HG03520 (cell line): ENCODE measurements around the gene PLSCR3.

Experiments used
- ATAC-seq: cut with Tn5 transposase; IDR thresholded peaks from one replicate; pipeline ENCODE4 v1.9.1; 2021; ENCODE audit warnings: mild to moderate bottlenecking, moderate library complexity; ENCODE audit not compliant: unreplicated experiment

PLSCR3 gene

GRCh38 chr17:7426896-7427489 lies 32.7 kb upstream of the PLSCR3 start:
- ATAC-seq: no peak

DNA sequence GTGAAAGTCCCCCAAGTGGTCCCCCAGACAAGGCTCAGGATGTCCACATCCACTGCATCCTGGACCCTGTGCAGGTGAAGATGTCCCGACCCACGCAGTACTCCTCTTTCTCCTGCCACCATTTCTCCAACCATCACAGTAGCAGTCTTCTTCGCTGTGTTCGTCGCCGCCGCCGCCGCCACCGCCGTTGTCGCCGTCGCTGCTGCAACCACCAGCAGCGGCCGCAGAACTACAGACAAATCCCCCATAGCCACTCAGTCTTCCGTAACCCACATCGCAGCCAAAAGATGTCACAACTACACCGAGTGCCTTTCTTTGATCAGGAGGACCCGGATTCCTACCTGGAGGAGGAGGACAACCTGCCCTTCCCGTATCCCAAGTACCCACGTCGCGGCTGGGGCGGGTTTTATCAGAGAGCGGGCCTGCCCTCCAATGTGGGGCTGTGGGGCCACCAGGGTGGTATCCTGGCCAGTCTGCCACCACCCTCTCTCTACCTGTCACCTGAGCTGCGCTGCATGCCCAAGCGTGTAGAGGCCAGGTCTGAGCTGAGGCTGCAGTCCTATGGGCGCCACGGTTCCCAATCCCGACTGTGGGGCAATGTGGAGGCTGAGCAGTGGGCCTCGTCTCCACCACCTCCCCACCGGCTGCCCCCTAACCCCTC lies 32.0 kb upstream of the PLSCR3 start:
- ATAC-seq: no peak

DNA sequence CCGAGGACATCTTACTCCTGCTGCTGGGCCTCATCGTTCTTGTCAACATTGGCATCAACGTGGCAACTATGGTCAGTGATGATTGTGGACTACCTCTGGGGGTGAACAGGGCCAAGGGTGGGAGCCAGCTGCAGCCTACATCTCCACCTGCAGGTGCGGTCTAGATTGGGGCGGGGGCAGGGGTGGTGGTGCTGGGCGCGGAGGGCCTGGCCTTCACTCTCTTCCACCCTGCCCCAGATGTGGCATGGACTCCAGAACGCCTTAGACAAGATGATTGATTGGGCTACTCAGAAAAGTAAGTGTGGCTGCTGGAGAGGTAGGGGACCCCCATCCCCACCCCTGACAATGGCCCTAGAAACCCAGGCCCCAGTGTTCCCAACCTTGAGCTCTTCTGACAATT lies 31.4 kb upstream of the PLSCR3 start:
- no peak for ATAC-seq

DNA sequence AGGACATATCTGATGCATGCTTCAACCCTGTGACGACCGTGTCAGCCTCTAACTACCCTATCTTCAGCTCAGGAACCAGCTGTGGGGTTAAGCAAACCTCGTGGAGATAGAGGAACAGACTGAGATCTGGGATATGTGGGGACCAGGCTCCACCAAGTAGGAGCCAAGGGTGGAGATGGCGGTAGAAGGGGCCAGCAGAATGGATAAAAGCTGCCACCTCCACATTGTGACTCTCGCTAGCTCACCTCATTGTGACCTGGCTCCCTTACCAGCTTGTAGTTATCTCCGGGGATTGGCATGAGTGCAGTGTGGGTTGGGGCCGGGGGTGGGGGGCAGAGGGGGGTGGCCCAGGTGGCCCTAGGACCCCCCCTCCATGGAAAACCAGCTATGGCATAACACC lies 31.0 kb upstream of the PLSCR3 start, which contains the start of gene SPEM2:
TSS of gene SPEM2 (plus strand) at position 301 of the 400 bp plus-strand sequence. CDS start at position 374, 73 bp downstream.
- no peak for ATAC-seq

GRCh38 chr17:7423679-7424078 lies 29.4 kb upstream of the PLSCR3 start:
- no peak for ATAC-seq

GRCh38 chr17:7421186-7421585 lies 26.9 kb upstream of the PLSCR3 start:
- ATAC-seq: no peak

DNA sequence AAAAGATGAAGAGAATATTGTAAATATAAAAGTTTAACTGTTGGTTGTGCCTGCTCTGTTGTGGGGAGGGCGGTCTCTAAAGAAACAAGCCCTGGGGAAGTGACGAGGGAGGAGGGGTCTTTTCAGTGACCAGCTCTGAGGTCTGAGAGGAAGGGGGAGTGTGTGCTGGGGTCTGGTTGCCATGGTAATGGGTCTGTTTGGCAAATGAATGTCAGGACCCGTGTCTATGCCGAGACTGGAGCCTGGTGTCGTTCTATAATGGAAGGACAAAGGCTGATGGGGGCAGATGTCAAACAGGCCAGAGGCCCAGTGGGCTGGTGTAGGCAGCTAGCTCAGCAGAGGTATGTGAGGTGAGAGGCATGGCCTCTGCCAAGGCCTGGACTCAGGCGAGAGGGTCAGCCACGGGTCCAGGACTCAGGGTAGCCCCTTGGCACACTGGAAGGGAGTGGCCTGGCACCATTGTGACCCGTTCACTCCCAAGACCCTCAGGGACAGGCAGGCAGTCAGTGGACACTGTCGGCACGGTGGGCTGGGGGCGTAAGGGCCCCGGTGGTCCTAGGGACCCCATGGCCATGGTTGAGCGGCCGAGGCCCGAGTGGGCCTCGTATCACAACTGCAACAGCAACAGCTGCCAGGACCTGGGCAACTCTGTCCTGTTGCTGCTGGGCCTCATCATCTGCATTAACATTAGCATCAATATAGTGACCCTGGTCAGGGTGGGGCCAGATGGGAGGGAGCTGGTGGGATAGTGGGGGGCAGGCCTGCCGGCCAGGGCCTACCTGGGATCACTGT lies 25.7 kb upstream of the PLSCR3 start, which contains the start of gene SPEM1:
TSS of gene SPEM1 (plus strand) at position 506 of the 792 bp plus-strand sequence. CDS start at position 567, 61 bp downstream.
- ATAC-seq: no peak

DNA sequence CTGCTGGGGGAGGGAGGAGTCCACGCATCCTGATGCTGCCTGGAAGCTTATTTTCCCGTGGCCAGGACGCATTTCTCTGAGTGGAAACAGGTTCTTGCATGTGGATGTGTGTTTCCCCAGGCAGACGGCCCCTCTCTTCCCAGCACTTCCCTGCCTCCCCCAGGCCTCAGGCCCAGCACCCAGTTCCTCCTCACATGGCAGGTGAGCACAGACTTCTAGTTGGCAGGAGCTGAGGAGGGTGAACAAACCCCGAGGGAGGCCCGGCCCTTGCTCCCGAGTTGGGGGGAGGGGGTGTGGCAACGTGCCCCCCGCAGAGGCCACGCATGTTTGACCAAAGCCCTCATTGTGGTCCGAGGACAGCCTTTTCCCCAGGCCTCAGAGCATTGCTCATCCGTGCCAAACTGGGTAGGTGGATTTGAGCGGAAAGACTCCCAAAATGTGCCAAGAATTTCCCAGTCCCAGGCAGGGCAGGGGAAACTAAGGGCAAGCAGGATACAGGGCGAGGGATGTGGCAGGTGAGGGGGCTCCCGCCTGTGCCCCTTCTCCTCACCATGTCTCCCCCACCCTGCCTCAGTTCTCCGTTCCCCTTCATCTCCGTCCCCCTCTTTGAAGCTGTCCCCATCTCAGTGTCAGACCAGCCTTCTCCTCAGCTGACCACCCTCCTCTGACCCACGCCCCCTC lies 24.3 kb upstream of the PLSCR3 start:
- ATAC-seq: no peak

DNA sequence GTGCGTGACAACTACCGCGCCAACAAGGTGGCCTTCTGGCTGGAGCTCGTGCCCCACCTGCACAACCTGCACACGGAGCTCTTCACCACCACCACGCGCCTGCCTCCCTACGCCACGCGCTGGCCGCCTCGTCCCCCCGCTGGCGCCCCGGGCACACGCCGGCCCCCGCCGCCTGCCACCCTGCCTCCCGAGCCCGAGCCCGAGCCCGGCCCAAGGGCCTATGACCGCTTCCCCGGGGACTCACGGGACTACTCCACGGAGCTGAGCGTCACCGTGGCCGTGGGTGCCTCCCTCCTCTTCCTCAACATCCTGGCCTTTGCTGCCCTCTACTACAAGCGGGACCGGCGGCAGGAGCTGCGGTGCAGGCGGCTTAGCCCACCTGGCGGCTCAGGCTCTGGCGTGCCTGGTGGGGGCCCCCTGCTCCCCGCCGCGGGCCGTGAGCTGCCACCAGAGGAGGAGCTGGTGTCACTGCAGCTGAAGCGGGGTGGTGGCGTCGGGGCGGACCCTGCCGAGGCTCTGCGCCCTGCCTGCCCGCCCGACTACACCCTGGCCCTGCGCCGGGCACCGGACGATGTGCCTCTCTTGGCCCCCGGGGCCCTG lies 22.8 kb upstream of the PLSCR3 start:
- ATAC-seq: no peak

- no peak for ATAC-seq
These were observed 22.0 kb upstream of the PLSCR3 start for GRCh38 chr17:7416323-7416722.

- no peak for ATAC-seq
These were observed 21.5 kb upstream of the PLSCR3 start for GRCh38 chr17:7415784-7416183.

- no peak for ATAC-seq
These were observed 20.5 kb upstream of the PLSCR3 start for GRCh38 chr17:7414837-7415236.

- no peak for ATAC-seq
These were observed 19.1 kb upstream of the PLSCR3 start for GRCh38 chr17:7413346-7413985.

DNA sequence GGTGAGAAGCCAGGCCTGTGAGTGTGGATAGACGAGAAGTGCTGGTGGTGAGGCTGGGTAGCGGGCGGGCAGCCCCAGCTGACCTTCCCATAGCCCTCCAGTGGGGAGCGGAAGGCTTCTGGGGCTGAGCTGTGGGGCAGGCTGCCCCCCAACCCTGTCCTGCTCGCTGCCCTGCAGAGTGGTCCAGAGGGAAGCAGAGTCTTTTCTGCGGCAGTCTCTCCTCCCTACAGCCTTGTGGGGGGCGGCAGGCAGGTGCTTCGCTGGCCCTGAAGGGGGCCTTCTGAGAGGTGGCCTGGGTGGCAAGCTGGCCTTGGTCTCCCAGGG lies 17.1 kb upstream of the PLSCR3 start:
- no peak for ATAC-seq

- no peak for ATAC-seq
These were observed 16.5 kb upstream of the PLSCR3 start for GRCh38 chr17:7410634-7411426.

- no peak for ATAC-seq
These were observed 15.4 kb upstream of the PLSCR3 start for GRCh38 chr17:7409716-7410115.

GRCh38 chr17:7408863-7409262 lies 14.5 kb upstream of the PLSCR3 start:
- ATAC-seq: no peak

DNA sequence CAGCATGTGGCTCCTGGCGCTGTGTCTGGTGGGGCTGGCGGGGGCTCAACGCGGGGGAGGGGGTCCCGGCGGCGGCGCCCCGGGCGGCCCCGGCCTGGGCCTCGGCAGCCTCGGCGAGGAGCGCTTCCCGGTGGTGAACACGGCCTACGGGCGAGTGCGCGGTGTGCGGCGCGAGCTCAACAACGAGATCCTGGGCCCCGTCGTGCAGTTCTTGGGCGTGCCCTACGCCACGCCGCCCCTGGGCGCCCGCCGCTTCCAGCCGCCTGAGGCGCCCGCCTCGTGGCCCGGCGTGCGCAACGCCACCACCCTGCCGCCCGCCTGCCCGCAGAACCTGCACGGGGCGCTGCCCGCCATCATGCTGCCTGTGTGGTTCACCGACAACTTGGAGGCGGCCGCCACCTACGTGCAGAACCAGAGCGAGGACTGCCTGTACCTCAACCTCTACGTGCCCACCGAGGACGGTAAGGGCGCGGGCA lies 14.0 kb upstream of the PLSCR3 start:
- ATAC-seq: no peak

GRCh38 chr17:7407485-7408251 lies 13.3 kb upstream of the PLSCR3 start, which contains the start of gene NLGN2:
TSS of gene NLGN2 (plus strand) at chr17:7407845. CDS start at chr17:7408256, 411 bp downstream.
- no peak for ATAC-seq
